ENCODE data around the gene SERTAD1. TPM values are rescaled to one million over a fixed set of nuclear protein-coding genes. Genes with fewer than 3 reads are reported as not detected.
"Not testable (repeated sequence)": the region's sequence is repeated elsewhere in the genome, so short reads cannot be mapped to it uniquely, and the experiment has no call there.

SERTAD1 gene
- total and polyA plus RNA-seq, 8 donors = 8.6 to 36.5 (median 11.2) TPM; not detected in 1

DNA sequence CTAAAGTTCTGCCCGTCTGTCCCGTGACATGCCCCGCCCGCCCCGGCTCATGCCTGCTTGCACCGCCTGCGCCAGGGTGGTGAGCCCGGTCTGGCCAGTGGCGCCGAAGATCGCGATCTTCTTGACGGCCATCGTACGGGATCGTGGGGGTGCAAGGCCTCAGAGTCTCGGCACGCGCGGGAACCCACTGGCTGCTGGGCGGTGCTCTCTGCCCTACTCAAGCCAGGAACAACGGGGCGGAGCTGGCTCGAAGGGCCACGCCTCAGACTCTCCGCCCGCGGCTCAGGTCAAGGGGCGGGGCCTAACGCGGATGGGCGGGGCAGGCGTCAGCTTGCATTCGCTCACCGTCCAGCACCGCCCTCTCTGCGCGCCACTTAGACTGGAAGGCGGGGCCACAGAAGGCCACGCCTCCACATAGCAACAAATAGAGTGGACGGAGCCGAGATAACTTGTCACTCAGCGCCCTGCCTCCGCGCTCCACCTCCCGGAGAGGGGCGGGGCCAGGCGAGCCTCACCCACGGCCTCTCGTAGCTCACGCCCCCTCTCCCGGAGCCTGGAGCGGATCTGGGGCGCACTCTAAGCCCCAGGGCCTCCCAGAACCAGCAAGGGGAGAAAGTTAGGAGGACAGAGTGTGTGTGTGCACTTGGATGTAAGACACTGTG is 39.9 kb upstream of the SERTAD1 start, which contains the start of gene BLVRB:
Gene BLVRB (minus strand): TSS at position 189 of the 662 bp plus-strand sequence. CDS start 57 bp downstream, at position 132.
- H3K4me1 ChIP-seq = peaks cover 36 to 58% (median 49%) of the 10 kb centered on the region in 4 donors

GRCh38 chr19:40465025-40465556 is 39.3 kb upstream of the SERTAD1 start:
- Histone ChIP-seq H3K4me3 (peak overlapping the region; percentile 60 to 83 (median 74)), H3K27ac (peak overlapping the region; percentile 93 to 99 (median 96)), H3K9me3 (no peaks in the 10 kb centered on the region), H3K27me3 (peaks cover 0 to 13% (median 4%) of the 10 kb centered on the region in 3 donors), H3K36me3 (peaks cover 0 to 5% (median 0%) of the 10 kb centered on the region in 4 donors), H3K4me1 (peaks cover 36 to 58% (median 51%) of the 10 kb centered on the region in 4 donors)
- intact Hi-C loops (cut with DNase I; ENCODE audit: low total_unique reads) = no loop called here
- no peak for DNase-seq
- 6 to 9% (median 9%) methylated on average over 9 to 11 of the region's 11 CpGs for WGBS, 5 donors
- TF ChIP-seq POLR2AphosphoS5 (IDR thresholded peaks at IDR 0.05) (no peak), POLR2A (IDR thresholded peaks at IDR 0.05) (no peak), EP300 (IDR thresholded peaks at IDR 0.05) (no peak)

More for the DNA sequence above, 39.9 kb upstream of the SERTAD1 start, which contains the start of gene BLVRB:
- peak within 1 kb of the TSS; percentile 60 to 83 (median 74) for H3K4me3 ChIP-seq
- H3K27ac ChIP-seq = peak within 1 kb of the TSS; percentile 93 to 99 (median 96)
- no peaks in the 10 kb centered on the region for H3K9me3 ChIP-seq
- WGBS, 5 donors = 0% methylated on average over 15 to 54 of the region's 54 CpGs
- intact Hi-C loops (cut with DNase I; ENCODE audit: low total_unique reads) = no loop called here
- TF ChIP-seq EP300 (IDR thresholded peaks at IDR 0.05) (no peak), POLR2AphosphoS5 (IDR thresholded peaks at IDR 0.05) (peak; percentile 77 to 98 (median 96)), POLR2A (IDR thresholded peaks at IDR 0.05) (peak in 2 of 4 donors; percentile 58 to 81)
- TF ChIP-seq, protein P1, sequence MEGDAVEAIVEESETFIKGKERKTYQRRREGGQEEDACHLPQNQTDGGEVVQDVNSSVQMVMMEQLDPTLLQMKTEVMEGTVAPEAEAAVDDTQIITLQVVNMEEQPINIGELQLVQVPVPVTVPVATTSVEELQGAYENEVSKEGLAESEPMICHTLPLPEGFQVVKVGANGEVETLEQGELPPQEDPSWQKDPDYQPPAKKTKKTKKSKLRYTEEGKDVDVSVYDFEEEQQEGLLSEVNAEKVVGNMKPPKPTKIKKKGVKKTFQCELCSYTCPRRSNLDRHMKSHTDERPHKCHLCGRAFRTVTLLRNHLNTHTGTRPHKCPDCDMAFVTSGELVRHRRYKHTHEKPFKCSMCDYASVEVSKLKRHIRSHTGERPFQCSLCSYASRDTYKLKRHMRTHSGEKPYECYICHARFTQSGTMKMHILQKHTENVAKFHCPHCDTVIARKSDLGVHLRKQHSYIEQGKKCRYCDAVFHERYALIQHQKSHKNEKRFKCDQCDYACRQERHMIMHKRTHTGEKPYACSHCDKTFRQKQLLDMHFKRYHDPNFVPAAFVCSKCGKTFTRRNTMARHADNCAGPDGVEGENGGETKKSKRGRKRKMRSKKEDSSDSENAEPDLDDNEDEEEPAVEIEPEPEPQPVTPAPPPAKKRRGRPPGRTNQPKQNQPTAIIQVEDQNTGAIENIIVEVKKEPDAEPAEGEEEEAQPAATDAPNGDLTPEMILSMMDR (IDR thresholded peaks at IDR 0.05) = no peak
- peaks cover 0 to 5% (median 0%) of the 10 kb centered on the region in 4 donors for H3K36me3 ChIP-seq
- DNase-seq = peak; percentile 100
- H3K27me3 ChIP-seq = peaks cover 0 to 13% (median 4%) of the 10 kb centered on the region in 3 donors

DNA sequence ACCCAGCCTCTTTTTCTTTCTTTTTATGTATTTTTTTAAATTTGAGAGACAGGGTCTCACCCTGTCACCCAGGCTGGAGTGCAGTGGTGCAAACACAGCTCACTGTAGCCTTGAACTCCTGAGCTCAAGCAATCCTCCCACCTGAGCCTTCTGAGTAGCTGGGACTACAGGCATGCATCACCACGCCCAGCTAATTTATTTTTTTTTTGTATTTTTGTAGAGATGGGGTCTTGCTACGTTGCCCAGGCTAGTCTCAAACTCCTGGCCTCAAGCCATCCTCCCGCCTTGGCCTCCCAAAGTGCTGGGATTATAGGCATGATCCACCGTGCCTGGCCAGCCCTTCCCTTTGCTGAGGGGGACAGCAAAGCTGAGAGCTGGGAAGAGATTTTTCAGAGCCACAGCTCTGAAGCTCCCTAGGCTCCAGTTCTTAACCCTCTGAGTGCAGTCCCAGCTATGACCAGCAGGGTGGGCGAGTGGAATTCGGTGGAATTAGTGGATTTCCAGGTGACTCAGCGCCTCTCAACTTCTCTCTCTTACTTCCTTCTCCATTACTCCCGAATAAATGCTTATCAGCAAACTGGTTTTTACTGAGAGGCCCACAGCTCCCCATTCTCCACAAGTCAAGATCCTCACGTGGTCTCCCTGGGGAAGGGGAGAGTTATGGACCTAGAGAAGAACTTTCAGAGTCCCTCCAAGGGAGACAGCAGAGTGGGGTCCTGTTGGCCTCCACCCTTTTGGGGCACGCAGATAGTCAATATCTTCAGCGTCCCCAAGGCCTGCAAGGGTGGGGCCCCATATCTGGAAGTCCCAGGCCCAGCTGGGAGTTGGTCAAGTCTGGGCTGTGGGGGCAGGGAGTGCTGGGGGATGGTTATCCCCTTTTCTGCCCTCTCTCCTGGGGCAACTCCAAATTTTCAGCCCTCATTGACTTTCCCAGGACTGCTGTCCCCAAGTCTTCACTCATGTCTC is 38.5 kb upstream of the SERTAD1 start:
- peaks cover 0 to 13% (median 4%) of the 10 kb centered on the region in 3 donors for H3K27me3 ChIP-seq
- DNase-seq = peak; percentile 92 to 95
- H3K36me3 ChIP-seq = peaks cover 0 to 5% (median 0%) of the 10 kb centered on the region in 4 donors
- H3K27ac ChIP-seq = peak overlapping the region; percentile 93 to 99 (median 96)
- peak overlapping the region; percentile 60 to 83 (median 74) for H3K4me3 ChIP-seq
- intact Hi-C loops (cut with DNase I; ENCODE audit: low total_unique reads) = no loop called here
- WGBS, 5 donors = 12 to 21% (median 14%) methylated on average over 11 of the region's 11 CpGs
- no peak for TF ChIP-seq EP300 (IDR thresholded peaks at IDR 0.05)
- TF ChIP-seq, protein P1 (IDR thresholded peaks at IDR 0.05) = peak in 5 of 7 experiments; percentile 85 to 96 (median 91)
- peak in 2 of 3 donors; percentile 54 to 78 for TF ChIP-seq POLR2AphosphoS5 (IDR thresholded peaks at IDR 0.05)
- TF ChIP-seq POLR2A (IDR thresholded peaks at IDR 0.05) = no peak
- H3K4me1 ChIP-seq = peaks cover 36 to 58% (median 51%) of the 10 kb centered on the region in 4 donors
- no peaks in the 10 kb centered on the region for H3K9me3 ChIP-seq

DNA sequence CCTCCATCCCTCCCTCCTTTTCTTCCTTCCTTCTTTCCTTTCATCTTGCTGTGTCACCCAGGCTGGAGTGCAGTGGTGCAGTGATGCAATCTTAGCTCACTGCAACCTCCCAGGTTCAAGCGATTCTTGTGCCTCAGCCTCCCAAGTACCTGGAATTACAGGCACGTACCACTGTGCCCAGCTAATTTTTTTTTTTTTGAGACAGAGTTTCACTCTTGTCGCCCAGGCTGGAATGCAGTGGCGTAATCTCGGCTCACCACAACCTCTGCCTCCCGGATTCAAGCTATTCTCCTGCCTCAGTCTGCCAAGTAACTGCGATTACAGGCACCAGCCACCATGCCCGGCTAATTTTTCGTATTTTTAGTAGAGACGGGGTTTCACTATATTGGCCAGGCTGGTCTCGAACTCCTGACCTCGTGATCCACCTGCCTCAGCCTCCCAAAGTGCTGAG is 37.8 kb upstream of the SERTAD1 start:
- Histone ChIP-seq H3K4me3 (peak overlapping the region; percentile 60 to 83 (median 74)), H3K27me3 (peaks cover 0 to 13% (median 4%) of the 10 kb centered on the region in 3 donors), H3K27ac (peak overlapping the region; percentile 93 to 99 (median 96)), H3K4me1 (peaks cover 36 to 58% (median 51%) of the 10 kb centered on the region in 4 donors)
- intact Hi-C loops (cut with DNase I; ENCODE audit: low total_unique reads); H3K36me3 ChIP-seq; H3K9me3 ChIP-seq: not testable (repeated sequence)
- DNase-seq = peak in 1 of 2 donors; percentile 65
- 31 to 57% (median 55%) methylated on average over 12 of the region's 12 CpGs for WGBS, 5 donors
